GM18519 (cell line): Measurements from ENCODE around the gene SPINT3.

ENCODE experiments used
- ATAC-seq: cut with Tn5 transposase; IDR thresholded peaks from one replicate; pipeline ENCODE4 v1.9.1; 2021; ENCODE audit warnings: mild to moderate bottlenecking, moderate library complexity; ENCODE audit not compliant: unreplicated experiment, low FRiP score

Gene SPINT3

GRCh38 chr20:45515147-45515913 is at the start of gene SPINT3:
Gene SPINT3, minus strand, starts transcription at chr20:45515622. Its CDS starts 14 bp downstream, at chr20:45515608.
- ATAC-seq = no peak

- ATAC-seq = no peak
Measured at GRCh38 chr20:45564760-45565276, 49.4 kb upstream of the SPINT3 start.

GRCh38 chr20:45555198-45555597 is 39.8 kb upstream of the SPINT3 start:
- no peak for ATAC-seq

- ATAC-seq = no peak
Measured at GRCh38 chr20:45552456-45552855, 37.0 kb upstream of the SPINT3 start.

- ATAC-seq = no peak
Measured at GRCh38 chr20:45550765-45551164, 35.3 kb upstream of the SPINT3 start.

GRCh38 chr20:45548410-45548809 is 33.0 kb upstream of the SPINT3 start:
- no peak for ATAC-seq

- no peak for ATAC-seq
Measured at GRCh38 chr20:45547206-45547770, 31.9 kb upstream of the SPINT3 start, which contains the start of gene EPPIN. Gene EPPIN, minus strand, starts transcription at chr20:45547401. Its CDS starts 44 bp downstream, at chr20:45547357.

- no peak for ATAC-seq
Measured at GRCh38 chr20:45545754-45546453, 30.5 kb upstream of the SPINT3 start.

GRCh38 chr20:45545351-45545750 is 29.9 kb upstream of the SPINT3 start:
- ATAC-seq = no peak

GRCh38 chr20:45539382-45539781 is 24.0 kb upstream of the SPINT3 start, which contains the start of gene WFDC6:
Gene WFDC6, minus strand, starts transcription at chr20:45539482. Its CDS starts 75 bp downstream, at chr20:45539407.
- ATAC-seq = no peak

- ATAC-seq = no peak
Measured at GRCh38 chr20:45538209-45538799, 22.9 kb upstream of the SPINT3 start.

GRCh38 chr20:45527294-45527693 is 11.9 kb upstream of the SPINT3 start:
- no peak for ATAC-seq

- no peak for ATAC-seq
Measured at GRCh38 chr20:45523821-45524220, 8.4 kb upstream of the SPINT3 start.

- ATAC-seq = no peak
Measured at GRCh38 chr20:45518282-45518681, 2.9 kb upstream of the SPINT3 start.

GRCh38 chr20:45510242-45510862 is 5.1 kb downstream of the SPINT3 start:
- no peak for ATAC-seq

- ATAC-seq = no peak
Measured at GRCh38 chr20:45509091-45509490, 6.3 kb downstream of the SPINT3 start.

- ATAC-seq = no peak
Measured at GRCh38 chr20:45508068-45508886, 7.1 kb downstream of the SPINT3 start.

GRCh38 chr20:45507011-45507820 is 8.2 kb downstream of the SPINT3 start:
- ATAC-seq = no peak

GRCh38 chr20:45506398-45506797 is 9.0 kb downstream of the SPINT3 start:
- no peak for ATAC-seq
